Esophagus muscularis mucosa (tissue), 4 donors: ENCODE data around the gene THRB. TPM values are rescaled to one million over a fixed set of nuclear protein-coding genes. Genes with fewer than 3 reads are reported as not detected.

ENCODE experiments used
- DNase-seq: peaks from one replicate; pipeline ENCODE4 v3.0.0-alpha.2; 2017; ENCODE audit errors: extremely low spot score
- H3K27ac ChIP-seq, 4 donors: fragments of 200-600 bp; sonication (generic); replicated peaks in 1 of 4; 1 replicate in 3 of 4; 2 replicates in 1 of 4; pipeline ENCODE4 v1.5.1; 2016 to 2019; ENCODE audit warnings: mild to moderate bottlenecking in 1 of 4
- H3K27me3 ChIP-seq, 4 donors: fragments of 200-600 bp; sonication (generic); one replicate each; pipeline versions ENCODE4 v1.5.1 to v1.6.0; 2016 to 2019
- H3K36me3 ChIP-seq, 4 donors: fragments of 200-600 bp; sonication (generic); one replicate each; pipeline ENCODE4 v1.5.1; 2016 to 2019
- H3K4me1 ChIP-seq, 4 donors: fragments of 200-600 bp; sonication (generic); one replicate each; pipeline ENCODE4 v1.5.1; 2016 to 2019
- H3K4me3 ChIP-seq, 4 donors: fragments of 200-600 bp; sonication (generic); 1 replicate in 2 of 4; 2 replicates in 2 of 4; pipeline ENCODE4 v1.5.1; 2016 to 2019; ENCODE audit warnings: mild to moderate bottlenecking in 4 of 4, moderate library complexity in 1 of 4
- H3K9me3 ChIP-seq, 4 donors: fragments of 200-600 bp; sonication (generic); 1 replicate in 3 of 4; 2 replicates in 1 of 4; pipeline ENCODE4 v1.5.1; 2016 to 2019
- EP300 ChIP-seq: sonication (generic); formaldehyde crosslinking; IDR thresholded peaks from one replicate; pipeline ENCODE4 v1.6.1; 2017; ENCODE audit warnings: antibody characterized with exemption
- POLR2A ChIP-seq: fragments of 450-650 bp; IDR thresholded peaks from one replicate; pipeline ENCODE4 v1.6.1; 2017; ENCODE audit warnings: antibody characterized with exemption, moderate library complexity, mild to moderate bottlenecking, low read depth
- POLR2AphosphoS5 ChIP-seq, 2 donors: sonication (generic); formaldehyde crosslinking; IDR thresholded peaks; one replicate each; pipeline ENCODE4 v1.6.1; 2017; ENCODE audit warnings: antibody characterized with exemption in 2 of 2
- WGBS: methylation state at CpG from one replicate; pipeline ENCODE4 v1.1.5; 2018; 5-methylcytosine and 5-hydroxymethylcytosine counted together
- intact Hi-C: fragments of 100-400 bp; cut with DNase I; formaldehyde crosslinking; loops from one replicate; pipeline ENCODE4 v1.15.1; 2023
- total RNA-seq, 4 donors: library from RNA; depleted of rRNA; stranded (reverse); fragments of >200 nt; gene quantifications; one replicate each; pipeline versions ENCODE4 v1.1.0 to v1.2.1, GENCODE V29; 2016
- TF ChIP-seq, protein P1 (sequence below), 3 experiments: fragments of 200-600 bp in 2 of 3; fragments of 450-650 bp in 1 of 3; sonication (generic) in 2 of 3; IDR thresholded peaks; one replicate each; pipeline ENCODE4 v1.5.1; 2017 to 2019; ENCODE audit warnings: antibody characterized with exemption in 3 of 3, mild to moderate bottlenecking in 2 of 3, moderate library complexity in 1 of 3

Gene THRB
- total RNA-seq, 4 donors from 2014 or later: 31.5 to 68.6 (median 39.3) TPM

DNA sequence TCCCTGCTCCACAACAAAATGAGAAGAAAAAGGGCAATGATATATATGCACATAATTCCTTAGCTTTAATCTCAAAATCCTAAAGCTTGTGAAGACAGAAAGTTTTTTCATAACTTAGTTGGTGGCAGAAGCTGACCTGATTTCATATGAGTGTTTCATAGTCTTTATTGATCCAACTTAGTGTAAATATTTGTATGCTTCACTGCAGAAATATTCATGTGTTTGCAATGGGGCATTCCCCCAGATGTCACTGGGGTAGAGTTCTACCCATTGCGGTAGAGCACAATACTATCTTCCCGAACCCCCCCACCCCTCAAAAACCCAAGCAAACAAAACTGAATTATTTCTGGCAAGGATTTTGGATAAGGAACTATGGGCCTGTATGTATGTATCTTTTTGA lies 221.2 kb downstream of the THRB start:
- DNase-seq: no peak
- H3K4me3 ChIP-seq: no peak overlapping the region
- no peak overlapping the region for H3K27ac ChIP-seq
- TF ChIP-seq EP300: no peak
- TF ChIP-seq POLR2AphosphoS5 (IDR thresholded peaks at IDR 0.05): no peak
- TF ChIP-seq POLR2A: no peak
- TF ChIP-seq, protein P1, sequence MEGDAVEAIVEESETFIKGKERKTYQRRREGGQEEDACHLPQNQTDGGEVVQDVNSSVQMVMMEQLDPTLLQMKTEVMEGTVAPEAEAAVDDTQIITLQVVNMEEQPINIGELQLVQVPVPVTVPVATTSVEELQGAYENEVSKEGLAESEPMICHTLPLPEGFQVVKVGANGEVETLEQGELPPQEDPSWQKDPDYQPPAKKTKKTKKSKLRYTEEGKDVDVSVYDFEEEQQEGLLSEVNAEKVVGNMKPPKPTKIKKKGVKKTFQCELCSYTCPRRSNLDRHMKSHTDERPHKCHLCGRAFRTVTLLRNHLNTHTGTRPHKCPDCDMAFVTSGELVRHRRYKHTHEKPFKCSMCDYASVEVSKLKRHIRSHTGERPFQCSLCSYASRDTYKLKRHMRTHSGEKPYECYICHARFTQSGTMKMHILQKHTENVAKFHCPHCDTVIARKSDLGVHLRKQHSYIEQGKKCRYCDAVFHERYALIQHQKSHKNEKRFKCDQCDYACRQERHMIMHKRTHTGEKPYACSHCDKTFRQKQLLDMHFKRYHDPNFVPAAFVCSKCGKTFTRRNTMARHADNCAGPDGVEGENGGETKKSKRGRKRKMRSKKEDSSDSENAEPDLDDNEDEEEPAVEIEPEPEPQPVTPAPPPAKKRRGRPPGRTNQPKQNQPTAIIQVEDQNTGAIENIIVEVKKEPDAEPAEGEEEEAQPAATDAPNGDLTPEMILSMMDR (IDR thresholded peaks at IDR 0.05): no peak
- no peaks in the 10 kb centered on the region for H3K27me3 ChIP-seq
- intact Hi-C loops: no loop called here
- no peaks in the 10 kb centered on the region for H3K9me3 ChIP-seq
- H3K4me1 ChIP-seq: peaks cover 0 to 3% (median 0%) of the 10 kb centered on the region in 4 donors
- H3K36me3 ChIP-seq: no peaks in the 10 kb centered on the region
- WGBS: 100% methylated on average over 2 of the region's 2 CpGs

DNA sequence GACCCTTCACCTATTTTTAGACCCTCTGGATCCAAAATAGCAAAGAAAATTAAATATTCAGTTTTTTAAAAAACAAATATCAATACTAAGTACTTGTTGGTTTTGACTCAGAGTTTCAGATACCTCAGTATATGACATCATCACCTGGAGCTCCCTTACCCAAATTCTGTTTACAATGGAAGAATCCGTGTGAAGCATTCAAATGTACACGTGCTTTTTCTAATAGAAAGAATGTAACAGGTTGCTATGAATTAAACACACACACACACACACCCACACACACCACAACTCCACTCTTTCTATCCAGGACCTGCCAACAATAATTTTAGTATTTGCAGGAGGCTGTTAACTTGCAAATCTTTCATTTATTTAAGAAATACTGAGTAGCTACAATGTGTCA lies 221.8 kb downstream of the THRB start:
- Histone ChIP-seq H3K4me1 (peaks cover 0 to 3% (median 0%) of the 10 kb centered on the region in 4 donors), H3K27ac (no peak overlapping the region), H3K9me3 (no peaks in the 10 kb centered on the region), H3K27me3 (no peaks in the 10 kb centered on the region), H3K36me3 (no peaks in the 10 kb centered on the region), H3K4me3 (no peak overlapping the region)
- no peak for TF ChIP-seq EP300
- TF ChIP-seq, protein P1 (IDR thresholded peaks at IDR 0.05): no peak
- no peak for TF ChIP-seq POLR2A
- TF ChIP-seq POLR2AphosphoS5 (IDR thresholded peaks at IDR 0.05): no peak
- 62% methylated on average over 2 of the region's 2 CpGs for WGBS
- intact Hi-C loops: no loop called here
- no peak for DNase-seq

DNA sequence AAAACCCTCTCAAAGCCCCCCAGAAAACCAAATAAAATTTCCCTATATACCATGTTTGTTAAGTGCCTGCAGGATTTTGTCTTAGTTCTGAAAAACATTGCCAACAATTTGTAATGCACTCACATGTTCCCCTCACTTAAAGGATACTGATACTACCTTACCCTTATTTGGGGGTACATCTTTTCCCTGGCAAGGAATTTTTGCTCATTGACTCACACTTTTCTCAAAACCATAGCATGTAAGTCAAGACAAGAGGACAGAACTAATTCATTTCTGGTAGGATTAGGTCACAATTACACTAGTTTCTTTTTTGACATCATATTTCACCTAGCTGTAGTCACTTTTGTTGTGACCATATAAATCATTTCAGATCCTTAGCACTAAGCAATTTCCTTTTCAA lies 222.2 kb downstream of the THRB start:
- Histone ChIP-seq H3K36me3 (no peaks in the 10 kb centered on the region), H3K4me1 (peaks cover 0 to 3% (median 0%) of the 10 kb centered on the region in 4 donors), H3K27ac (no peak overlapping the region), H3K4me3 (no peak overlapping the region), H3K9me3 (no peaks in the 10 kb centered on the region), H3K27me3 (no peaks in the 10 kb centered on the region)
- DNase-seq: no peak
- TF ChIP-seq, protein P1 (IDR thresholded peaks at IDR 0.05): no peak
- TF ChIP-seq POLR2AphosphoS5 (IDR thresholded peaks at IDR 0.05): no peak
- TF ChIP-seq POLR2A: no peak
- TF ChIP-seq EP300: no peak
- intact Hi-C loops: no loop called here

DNA sequence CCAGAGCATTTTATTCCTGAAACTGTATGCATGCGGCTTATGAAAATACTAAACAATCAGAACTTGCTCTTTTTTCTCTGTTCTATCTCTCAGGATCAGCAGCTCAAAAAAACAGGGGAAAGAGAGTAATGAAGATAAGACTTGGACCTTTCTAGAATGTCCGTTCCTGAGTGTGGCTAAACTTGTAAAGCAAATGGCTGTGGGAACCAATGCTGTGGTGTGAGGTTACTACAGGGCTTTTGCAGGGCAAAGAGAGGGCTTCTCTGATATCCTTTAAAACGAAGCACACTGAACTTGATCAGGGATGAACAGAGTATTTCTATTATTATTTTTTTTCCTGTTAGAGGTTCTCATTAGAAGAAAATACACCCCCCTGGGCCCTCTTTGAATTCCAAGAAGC lies 223.4 kb downstream of the THRB start:
- WGBS: 81% methylated on average over 3 of the region's 3 CpGs
- H3K4me3 ChIP-seq: no peak overlapping the region
- TF ChIP-seq EP300 (no peak), POLR2A (no peak)
- no peaks in the 10 kb centered on the region for H3K36me3 ChIP-seq
- no peak for DNase-seq
- peaks cover 0 to 3% (median 0%) of the 10 kb centered on the region in 4 donors for H3K4me1 ChIP-seq
- no peaks in the 10 kb centered on the region for H3K27me3 ChIP-seq
- H3K27ac ChIP-seq: no peak overlapping the region
- H3K9me3 ChIP-seq: no peaks in the 10 kb centered on the region
- intact Hi-C loops: no loop called here

DNA sequence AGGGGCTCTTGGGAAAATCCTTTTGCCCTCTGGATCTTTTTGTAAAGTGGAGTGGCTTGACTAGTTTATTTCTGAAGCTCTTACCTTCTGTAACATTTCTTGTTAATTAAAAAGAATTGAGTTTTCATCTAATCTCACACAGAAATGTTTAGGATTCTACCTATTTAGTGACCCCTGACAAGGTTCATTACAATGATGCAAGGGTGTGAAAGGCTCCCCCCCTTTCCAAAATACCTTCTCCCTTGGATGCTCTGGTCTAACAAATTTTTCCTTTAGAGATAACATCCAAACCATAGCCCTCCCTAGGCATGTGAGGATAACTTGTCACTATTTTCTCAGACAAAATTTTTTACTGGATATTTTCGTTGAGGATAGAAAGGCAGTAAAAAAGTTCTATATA lies 223.9 kb downstream of the THRB start:
- intact Hi-C loops: no loop called here
- Histone ChIP-seq H3K36me3 (no peaks in the 10 kb centered on the region), H3K27me3 (no peaks in the 10 kb centered on the region), H3K4me1 (peaks cover 0 to 3% (median 0%) of the 10 kb centered on the region in 4 donors), H3K9me3 (no peaks in the 10 kb centered on the region), H3K4me3 (no peak overlapping the region), H3K27ac (no peak overlapping the region)
- TF ChIP-seq, protein P1 (IDR thresholded peaks at IDR 0.05): no peak
- TF ChIP-seq EP300 (no peak), POLR2A (no peak), POLR2AphosphoS5 (IDR thresholded peaks at IDR 0.05) (no peak)
- WGBS: 83% methylated on average over 1 of the region's 1 CpG
- DNase-seq: no peak
